ENCODE results near the gene MTCL1. TPM values are rescaled to one million over a fixed set of nuclear protein-coding genes. Genes with fewer than 3 reads are reported as not detected.

Gene MTCL1
- total RNA-seq, 1 experiment from 2014 or later: 22.7 TPM

DNA sequence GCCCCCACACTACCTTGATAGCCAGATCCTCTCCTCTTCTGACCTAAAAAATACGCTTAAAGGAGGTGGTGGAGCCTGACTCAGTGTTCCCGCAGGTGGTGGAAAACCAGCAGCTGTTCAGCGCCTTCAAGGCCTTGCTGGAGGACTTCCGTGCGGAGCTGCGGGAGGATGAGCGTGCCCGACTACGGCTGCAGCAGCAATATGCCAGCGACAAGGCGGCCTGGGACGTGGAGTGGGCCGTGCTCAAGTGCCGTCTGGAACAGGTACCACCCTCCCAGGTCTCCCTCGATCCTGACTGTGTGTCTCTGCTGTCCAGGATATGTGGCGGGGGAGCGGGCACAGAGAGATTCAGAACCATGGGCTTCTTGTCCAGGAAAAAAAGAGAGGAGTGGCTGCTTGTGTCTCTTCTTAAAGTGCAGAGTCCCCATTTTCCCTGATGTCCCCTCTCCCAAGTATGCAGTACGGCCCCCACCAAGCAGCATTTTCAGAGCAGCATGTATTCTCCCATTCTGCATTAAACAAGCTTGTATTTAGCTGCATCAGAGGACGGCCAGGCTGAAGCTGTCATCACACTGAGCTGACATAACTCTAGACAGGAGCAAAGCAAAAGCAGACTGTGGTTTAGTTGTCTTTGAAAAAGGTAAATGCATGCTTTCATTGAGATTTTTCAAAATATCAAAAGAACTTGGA lies 101.6 kb downstream of the MTCL1 start:
- H3K9me2 ChIP-seq (ENCODE audit: insufficient read depth): no peaks in the 10 kb centered on the region
- intact Hi-C loops (cut with micrococcal nuclease): loop anchor here (10.0 kb wide), 1 partner anchor 62 kb away; no protein-coding TSS in a partner anchor
- no peak overlapping the region for H3K4me2 ChIP-seq (ENCODE audit: low read length)
- H2AFZ ChIP-seq (ENCODE audit: low read depth, low read length, poor library complexity, severe bottlenecking): no peak overlapping the region
- H4K20me1 ChIP-seq (ENCODE audit: insufficient read depth): no peaks in the 10 kb centered on the region
- RAD21 ChIA-PET (ENCODE audit: low non-redundant PET in 1 of 2, low total read pairs in 2 of 2, uncharacterized antibody in 2 of 2, unreplicated experiment in 2 of 2): no interaction called here
- H3K27ac ChIP-seq (ENCODE audit: low read depth, low read length): no peak overlapping the region
- no peaks in the 10 kb centered on the region for H3K9me3 ChIP-seq (ENCODE audit: control insufficient read depth in 1 of 2, insufficient read depth in 1 of 2, low read depth in 1 of 2, low read length in 2 of 2)
- peaks cover 3 to 9% of the 10 kb centered on the region in 2 experiments; a peak in 3 of 4 replicates for H3K4me1 ChIP-seq (ENCODE audit: control insufficient read depth in 1 of 2, insufficient read depth in 2 of 2, low read length in 2 of 2)
- no peaks in the 10 kb centered on the region for H3K79me2 ChIP-seq (ENCODE audit: insufficient read depth, low read length)
- no peaks in the 10 kb centered on the region for H3K27me3 ChIP-seq (ENCODE audit: insufficient read depth, low read length)
- H3K36me3 ChIP-seq (ENCODE audit: control insufficient read depth in 1 of 2, insufficient read depth in 2 of 2, low read length in 2 of 2): no peaks in the 10 kb centered on the region; a peak in 1 of 4 replicates
- POLR2A ChIA-PET: no interaction called here
- CTCF ChIA-PET: no interaction called here
- DNase-seq (ENCODE audit: low read depth, low spot score) (no peak), ATAC-seq (no peak)
- no TSS peak for BruUV-seq (replicated peaks)
- no peak overlapping the region for H3K4me3 ChIP-seq (replicated peaks in 1 of 2; ENCODE audit: low read depth in 1 of 2, low read length in 2 of 2)
- TF ChIP-seq SP1 (IDR thresholded peaks at IDR 0.05; ENCODE audit: low read depth) (no peak), FOSL1 (IDR thresholded peaks at IDR 0.05; ENCODE audit: low read depth) (no peak), CEBPB (IDR thresholded peaks at IDR 0.05; ENCODE audit: low read depth) (no peak), TCF7L2 (IDR thresholded peaks at IDR 0.05; ENCODE audit: borderline replicate concordance, extremely low read depth, insufficient read depth, insufficient read length) (no peak), SIN3A (IDR thresholded peaks at IDR 0.05; ENCODE audit: low read depth) (no peak), ELF1 (IDR thresholded peaks at IDR 0.05; ENCODE audit: borderline replicate concordance, low read depth) (no peak), EZH2phosphoT487 (IDR thresholded peaks at IDR 0.05; ENCODE audit: borderline replicate concordance) (no peak), YY1 (IDR thresholded peaks at IDR 0.05; ENCODE audit: extremely low read depth, insufficient replicate concordance, low read depth, low read length) (no peak), SRF (IDR thresholded peaks at IDR 0.05; ENCODE audit: low read depth) (no peak), ZNF274 (IDR thresholded peaks at IDR 0.05; ENCODE audit: low read depth, low read length) (no peak)
- TF ChIP-seq, protein P1, sequence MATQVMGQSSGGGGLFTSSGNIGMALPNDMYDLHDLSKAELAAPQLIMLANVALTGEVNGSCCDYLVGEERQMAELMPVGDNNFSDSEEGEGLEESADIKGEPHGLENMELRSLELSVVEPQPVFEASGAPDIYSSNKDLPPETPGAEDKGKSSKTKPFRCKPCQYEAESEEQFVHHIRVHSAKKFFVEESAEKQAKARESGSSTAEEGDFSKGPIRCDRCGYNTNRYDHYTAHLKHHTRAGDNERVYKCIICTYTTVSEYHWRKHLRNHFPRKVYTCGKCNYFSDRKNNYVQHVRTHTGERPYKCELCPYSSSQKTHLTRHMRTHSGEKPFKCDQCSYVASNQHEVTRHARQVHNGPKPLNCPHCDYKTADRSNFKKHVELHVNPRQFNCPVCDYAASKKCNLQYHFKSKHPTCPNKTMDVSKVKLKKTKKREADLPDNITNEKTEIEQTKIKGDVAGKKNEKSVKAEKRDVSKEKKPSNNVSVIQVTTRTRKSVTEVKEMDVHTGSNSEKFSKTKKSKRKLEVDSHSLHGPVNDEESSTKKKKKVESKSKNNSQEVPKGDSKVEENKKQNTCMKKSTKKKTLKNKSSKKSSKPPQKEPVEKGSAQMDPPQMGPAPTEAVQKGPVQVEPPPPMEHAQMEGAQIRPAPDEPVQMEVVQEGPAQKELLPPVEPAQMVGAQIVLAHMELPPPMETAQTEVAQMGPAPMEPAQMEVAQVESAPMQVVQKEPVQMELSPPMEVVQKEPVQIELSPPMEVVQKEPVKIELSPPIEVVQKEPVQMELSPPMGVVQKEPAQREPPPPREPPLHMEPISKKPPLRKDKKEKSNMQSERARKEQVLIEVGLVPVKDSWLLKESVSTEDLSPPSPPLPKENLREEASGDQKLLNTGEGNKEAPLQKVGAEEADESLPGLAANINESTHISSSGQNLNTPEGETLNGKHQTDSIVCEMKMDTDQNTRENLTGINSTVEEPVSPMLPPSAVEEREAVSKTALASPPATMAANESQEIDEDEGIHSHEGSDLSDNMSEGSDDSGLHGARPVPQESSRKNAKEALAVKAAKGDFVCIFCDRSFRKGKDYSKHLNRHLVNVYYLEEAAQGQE (IDR thresholded peaks at IDR 0.05; ENCODE audit: low read depth): no peak
- TF ChIP-seq, protein P2, sequence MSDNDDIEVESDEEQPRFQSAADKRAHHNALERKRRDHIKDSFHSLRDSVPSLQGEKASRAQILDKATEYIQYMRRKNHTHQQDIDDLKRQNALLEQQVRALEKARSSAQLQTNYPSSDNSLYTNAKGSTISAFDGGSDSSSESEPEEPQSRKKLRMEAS (IDR thresholded peaks at IDR 0.05): no peak
- no peak overlapping the region for H3K9ac ChIP-seq (ENCODE audit: low read length)

Measured in HCT116 (cell line).